Measurements from ENCODE around the gene SCAANT1.

SCAANT1 gene

GRCh38 chr3:63863150-63864007 is 48.8 kb downstream of the SCAANT1 start, which contains the start of the genes ATXN7 and THOC7:
Gene ATXN7, plus strand, starts transcription at chr3:63863867. Its CDS starts 48,732 bp downstream, at chr3:63912599.
Gene THOC7, minus strand, starts transcription at chr3:63863805. Its CDS starts 15 bp downstream, at chr3:63863790.
- peak; percentile 37 to 51 for DNase-seq (ENCODE audit: low read depth in 2 of 2)

DNA sequence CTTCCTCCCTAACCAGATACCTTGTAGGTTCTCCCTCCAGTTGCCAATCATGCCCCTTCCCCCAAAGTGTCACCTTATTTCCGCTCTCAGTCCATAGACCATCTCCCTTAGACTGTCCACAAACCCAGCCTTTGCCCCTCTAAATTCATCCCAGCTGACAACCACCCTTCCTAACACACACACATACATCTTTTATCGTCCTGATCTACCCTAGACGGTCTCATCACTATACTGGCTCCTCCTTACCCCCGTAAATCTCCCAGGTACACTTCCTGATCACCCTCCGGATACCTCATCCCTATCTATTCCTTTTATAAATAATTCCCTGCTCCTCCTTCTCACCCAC is 49.4 kb downstream of the SCAANT1 start:
- no peak for DNase-seq (ENCODE audit: low read depth in 2 of 2)

Data from stimulated activated CD8-positive, alpha-beta memory T cell treated with anti-CD3 and anti-CD28 coated beads, Interleukin-15, amount 100 ng/mL, for 48 hours (primary cell).